ENCODE data around the gene FAM222A.

Gene FAM222A

GRCh38 chr12:109783135-109783964 is 69.7 kb downstream of the FAM222A start:
- peaks cover 4% of the 10 kb centered on the region; the same call in 1 of the 2 replicates for H3K9me3 ChIP-seq (ENCODE audit: insufficient read depth, low read length)
- no peaks in the 10 kb centered on the region for H3K36me3 ChIP-seq (replicated peaks; ENCODE audit: low read depth, low read length)
- H3K4me3 ChIP-seq (ENCODE audit: low read length): no peak overlapping the region
- no peak overlapping the region for H3K4me2 ChIP-seq (ENCODE audit: low read length)
- TF ChIP-seq CTCF (IDR thresholded peaks at IDR 0.05; ENCODE audit: low read depth, low read length) (no peak), EZH2phosphoT487 (IDR thresholded peaks at IDR 0.05; ENCODE audit: low read depth) (no peak)
- no peaks in the 10 kb centered on the region for H4K20me1 ChIP-seq (ENCODE audit: insufficient read depth, low read length)
- no peaks in the 10 kb centered on the region for H3K27me3 ChIP-seq (ENCODE audit: low read depth, low read length)
- no peaks in the 10 kb centered on the region for H3K79me2 ChIP-seq (ENCODE audit: low read length)
- no peaks in the 10 kb centered on the region for H3K4me1 ChIP-seq (ENCODE audit: low read length)
- H3K9ac ChIP-seq (ENCODE audit: low read length): no peak overlapping the region
- H2AFZ ChIP-seq (ENCODE audit: low read depth, low read length): no peak overlapping the region
- no peak overlapping the region for H3K27ac ChIP-seq (ENCODE audit: low read length)

- Histone ChIP-seq H3K4me1 (ENCODE audit: low read length) (no peaks in the 10 kb centered on the region), H2AFZ (ENCODE audit: low read depth, low read length) (no peak overlapping the region), H3K9me3 (ENCODE audit: insufficient read depth, low read length) (peaks cover 4% of the 10 kb centered on the region; the same call in 1 of the 2 replicates), H3K79me2 (ENCODE audit: low read length) (no peaks in the 10 kb centered on the region), H3K36me3 (replicated peaks; ENCODE audit: low read depth, low read length) (no peaks in the 10 kb centered on the region), H4K20me1 (ENCODE audit: insufficient read depth, low read length) (no peaks in the 10 kb centered on the region), H3K27me3 (ENCODE audit: low read depth, low read length) (no peaks in the 10 kb centered on the region), H3K4me3 (ENCODE audit: low read length) (no peak overlapping the region), H3K4me2 (ENCODE audit: low read length) (no peak overlapping the region), H3K27ac (ENCODE audit: low read length) (no peak overlapping the region), H3K9ac (ENCODE audit: low read length) (no peak overlapping the region)
- TF ChIP-seq EZH2phosphoT487 (IDR thresholded peaks at IDR 0.05; ENCODE audit: low read depth): no peak
- no peak for TF ChIP-seq CTCF (IDR thresholded peaks at IDR 0.05; ENCODE audit: low read depth, low read length)
Observed at GRCh38 chr12:109783965-109784244, 70.3 kb downstream of the FAM222A start.

- Histone ChIP-seq H3K27ac (ENCODE audit: low read length) (no peak overlapping the region), H3K4me2 (ENCODE audit: low read length) (no peak overlapping the region), H3K4me1 (ENCODE audit: low read length) (no peaks in the 10 kb centered on the region), H2AFZ (ENCODE audit: low read depth, low read length) (no peak overlapping the region), H3K9ac (ENCODE audit: low read length) (no peak overlapping the region), H3K36me3 (replicated peaks; ENCODE audit: low read depth, low read length) (no peaks in the 10 kb centered on the region), H3K79me2 (ENCODE audit: low read length) (no peaks in the 10 kb centered on the region), H4K20me1 (ENCODE audit: insufficient read depth, low read length) (no peaks in the 10 kb centered on the region), H3K27me3 (ENCODE audit: low read depth, low read length) (no peaks in the 10 kb centered on the region), H3K4me3 (ENCODE audit: low read length) (no peak overlapping the region), H3K9me3 (ENCODE audit: insufficient read depth, low read length) (no peaks in the 10 kb centered on the region)
- TF ChIP-seq EZH2phosphoT487 (IDR thresholded peaks at IDR 0.05; ENCODE audit: low read depth): no peak
- no peak for TF ChIP-seq CTCF (IDR thresholded peaks at IDR 0.05; ENCODE audit: low read depth, low read length)
Observed at GRCh38 chr12:109785854-109786253, 72.2 kb downstream of the FAM222A start.

GRCh38 chr12:109786799-109787198 is 73.2 kb downstream of the FAM222A start:
- Histone ChIP-seq H3K4me3 (ENCODE audit: low read length) (no peak overlapping the region), H3K9ac (ENCODE audit: low read length) (no peak overlapping the region), H2AFZ (ENCODE audit: low read depth, low read length) (no peak overlapping the region), H3K27ac (ENCODE audit: low read length) (no peak overlapping the region), H3K9me3 (ENCODE audit: insufficient read depth, low read length) (no peaks in the 10 kb centered on the region), H4K20me1 (ENCODE audit: insufficient read depth, low read length) (no peaks in the 10 kb centered on the region), H3K4me2 (ENCODE audit: low read length) (no peak overlapping the region), H3K79me2 (ENCODE audit: low read length) (no peaks in the 10 kb centered on the region), H3K4me1 (ENCODE audit: low read length) (no peaks in the 10 kb centered on the region), H3K27me3 (ENCODE audit: low read depth, low read length) (no peaks in the 10 kb centered on the region), H3K36me3 (replicated peaks; ENCODE audit: low read depth, low read length) (no peaks in the 10 kb centered on the region)
- TF ChIP-seq EZH2phosphoT487 (IDR thresholded peaks at IDR 0.05; ENCODE audit: low read depth) (no peak), CTCF (IDR thresholded peaks at IDR 0.05; ENCODE audit: low read depth, low read length) (no peak)

Measured in OCI-LY3 (cell line).